Transverse colon (tissue), 4 donors: ENCODE data around the gene HJURP. TPM values are rescaled to one million over a fixed set of nuclear protein-coding genes. Genes with fewer than 3 reads are reported as not detected.

ENCODE experiments used
- DNase-seq: peaks from one replicate; pipeline ENCODE4 v3.0.0-alpha.2; 2019
- H3K27ac ChIP-seq, 4 donors: fragments of 200-600 bp; sonication (generic); 2 replicates each; pipeline ENCODE4 v1.5.1; 2016 to 2018; ENCODE audit warnings: inconsistent platforms in 4 of 4
- H3K27me3 ChIP-seq: fragments of 200-600 bp; sonication (generic); 2 replicates; pipeline ENCODE4 v1.5.1; 2017; ENCODE audit warnings: inconsistent platforms
- H3K36me3 ChIP-seq, 4 donors: fragments of 200-600 bp; sonication (generic); 2 replicates each; pipeline ENCODE4 v1.5.1; 2017 to 2019; ENCODE audit warnings: inconsistent platforms in 4 of 4
- H3K4me1 ChIP-seq, 4 donors: fragments of 200-600 bp; sonication (generic); 2 replicates each; pipeline ENCODE4 v1.5.1; 2017 to 2020; ENCODE audit warnings: inconsistent platforms in 4 of 4
- H3K4me3 ChIP-seq, 4 donors: fragments of 200-600 bp; sonication (generic); 1 replicate in 1 of 4; 2 replicates in 3 of 4; pipeline versions ENCODE4 v1.5.1 to v1.6.1; 2017 to 2019; ENCODE audit warnings: inconsistent platforms in 4 of 4
- H3K9me3 ChIP-seq, 2 donors: fragments of 200-600 bp; sonication (generic); 2 replicates each; pipeline ENCODE4 v1.5.1; 2017 to 2019; ENCODE audit warnings: inconsistent platforms in 2 of 2
- CTCF ChIP-seq, 5 experiments: fragments of 200-600 bp in 3 of 5; fragments of 450-650 bp in 2 of 5; sonication (generic) in 3 of 5; IDR thresholded peaks; 1 replicate in 2 of 5; 2 replicates in 3 of 5; pipeline ENCODE4 v1.5.1; 2016 to 2017; ENCODE audit warnings: antibody characterized with exemption in 5 of 5, inconsistent platforms in 3 of 5, mild to moderate bottlenecking in 2 of 5, moderate library complexity in 1 of 5
- EP300 ChIP-seq: sonication (generic); formaldehyde crosslinking; IDR thresholded peaks from one replicate; pipeline ENCODE4 v1.6.1; 2017; ENCODE audit warnings: antibody characterized with exemption, low read depth
- POLR2A ChIP-seq: fragments of 450-650 bp; IDR thresholded peaks from one replicate; pipeline ENCODE4 v1.6.1; 2016; ENCODE audit warnings: antibody characterized with exemption, mild to moderate bottlenecking, moderate library complexity
- POLR2AphosphoS5 ChIP-seq, 3 donors: sonication (generic); formaldehyde crosslinking; IDR thresholded peaks; one replicate each; pipeline ENCODE4 v1.6.1; 2016; ENCODE audit warnings: antibody characterized with exemption in 3 of 3
- WGBS, 2 donors: methylation state at CpG; one replicate each; pipeline ENCODE4 v1.1.5; 2018; ENCODE audit warnings: low coverage in 1 of 2; 5-methylcytosine and 5-hydroxymethylcytosine counted together
- in situ Hi-C, 4 donors: fragments of 200-750 bp; cut with MboI; loops; one replicate each; pipeline versions ENCODE4 v1.15.0 to v1.15.1; 2017; ENCODE audit warnings: low sequenced_read_pairs in 3 of 4, low pct_ligation_motif_present in 1 of 4, low pct_unique_long_range_greater_than_20kb in 1 of 4
- intact Hi-C: fragments of 100-400 bp; cut with DNase I; formaldehyde crosslinking; loops from one replicate; pipeline ENCODE4 v1.15.1; 2023; ENCODE audit warnings: low total_unique reads
- total RNA-seq, 4 donors: library from RNA; depleted of rRNA; stranded (reverse); fragments of >200 nt; gene quantifications; one replicate each; pipeline ENCODE4 v1.1.0, GENCODE V29; 2016

Gene HJURP
- total RNA-seq, 4 donors from 2014 or later = 1.9 to 29.5 (median 2.1) TPM; not detected in 1

DNA sequence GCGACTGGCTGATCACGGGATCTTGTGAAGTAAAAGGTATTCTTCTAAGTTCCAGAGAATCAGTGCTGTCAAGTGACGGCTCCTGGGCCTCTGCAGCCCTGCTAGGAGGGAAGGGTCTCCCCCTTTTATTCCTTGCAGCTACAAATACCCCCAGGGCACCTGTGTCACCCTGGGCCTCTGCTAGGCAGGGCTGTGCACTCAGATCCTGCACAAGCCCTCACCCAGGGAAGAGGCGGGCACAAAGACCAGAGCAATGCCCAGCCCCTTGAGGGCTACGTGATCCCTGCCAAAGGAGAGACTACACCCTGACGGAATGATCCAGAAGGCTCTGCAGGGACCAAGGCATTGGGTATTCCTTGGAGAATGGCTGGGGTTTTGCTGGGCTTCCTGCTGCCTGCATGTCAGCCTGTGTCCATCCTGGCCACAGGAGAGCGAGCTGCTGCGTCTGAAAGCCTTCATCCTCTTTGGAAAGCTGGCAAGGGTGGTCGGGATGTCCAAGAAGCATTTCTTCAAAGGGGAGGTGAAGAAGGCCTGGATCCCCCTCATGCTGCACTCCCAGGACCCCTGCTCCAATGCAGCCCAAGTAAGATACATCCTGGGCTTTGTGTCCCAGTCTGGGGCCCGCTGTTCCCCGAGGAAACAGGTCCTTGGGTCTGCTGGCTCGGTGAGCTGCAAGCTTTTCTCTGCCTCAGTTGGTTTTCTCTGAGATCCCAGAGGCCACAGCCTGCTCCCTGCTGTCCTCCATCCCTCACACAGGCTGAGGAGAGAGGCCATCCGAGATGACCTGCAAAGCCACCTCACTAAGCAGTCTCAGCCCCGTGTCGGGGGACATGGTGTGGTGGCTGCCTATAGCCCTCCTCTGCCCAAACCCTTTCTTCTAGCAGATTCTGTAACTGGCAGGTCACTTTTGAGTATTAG is 24.9 kb downstream of the HJURP start:
- Histone ChIP-seq H3K4me1 (no peaks in the 10 kb centered on the region), H3K36me3 (no peaks in the 10 kb centered on the region), H3K4me3 (no peak overlapping the region), H3K27ac (no peak overlapping the region), H3K27me3 (no peaks in the 10 kb centered on the region), H3K9me3 (peaks cover 0 to 3% of the 10 kb centered on the region in 2 donors)
- TF ChIP-seq POLR2AphosphoS5 (IDR thresholded peaks at IDR 0.05) = no peak
- TF ChIP-seq POLR2A = no peak
- no peak for TF ChIP-seq EP300
- no peak for TF ChIP-seq CTCF (IDR thresholded peaks at IDR 0.05)
- intact Hi-C loops (no loop called here), in situ Hi-C loops (loop anchor here in 1 of 4 donors (25.0 kb wide), 1 partner anchor 367 kb away; no protein-coding TSS in a partner anchor)
- 77 to 88% methylated on average over 7 to 15 of the region's 15 CpGs for WGBS, 2 donors
- DNase-seq = no peak

- TF ChIP-seq POLR2A (no peak), POLR2AphosphoS5 (IDR thresholded peaks at IDR 0.05) (no peak), EP300 (no peak), CTCF (IDR thresholded peaks at IDR 0.05) (no peak)
- Histone ChIP-seq H3K4me3 (no peak overlapping the region), H3K27me3 (no peaks in the 10 kb centered on the region), H3K4me1 (no peaks in the 10 kb centered on the region), H3K9me3 (peaks cover 0 to 3% of the 10 kb centered on the region in 2 donors), H3K27ac (no peak overlapping the region), H3K36me3 (no peaks in the 10 kb centered on the region)
- WGBS, 2 donors = 88 to 93% methylated on average over 3 to 23 of the region's 24 CpGs
- DNase-seq = no peak
- in situ Hi-C loops (loop anchor here in 1 of 4 donors (25.0 kb wide), 1 partner anchor 366 kb away; no protein-coding TSS in a partner anchor), intact Hi-C loops (no loop called here)
Observed at GRCh38 chr2:233828546-233829192, 25.7 kb downstream of the HJURP start.

GRCh38 chr2:233824373-233824772 is 30.0 kb downstream of the HJURP start:
- in situ Hi-C loops = no loop called here
- Histone ChIP-seq H3K27me3 (no peaks in the 10 kb centered on the region), H3K36me3 (no peaks in the 10 kb centered on the region), H3K4me1 (no peaks in the 10 kb centered on the region), H3K9me3 (peaks cover 0 to 3% of the 10 kb centered on the region in 2 donors), H3K4me3 (no peak overlapping the region), H3K27ac (no peak overlapping the region)
- intact Hi-C loops = no loop called here
- WGBS, 2 donors = 70% methylated on average over 7 of the region's 7 CpGs; no CpG with 5 or more reads in 1 of the 2 donors
- peak; percentile 3 for DNase-seq
- no peak for TF ChIP-seq EP300
- TF ChIP-seq CTCF (IDR thresholded peaks at IDR 0.05) = no peak
- TF ChIP-seq POLR2AphosphoS5 (IDR thresholded peaks at IDR 0.05) = no peak
- TF ChIP-seq POLR2A = no peak

GRCh38 chr2:233823731-233824121 is 30.6 kb downstream of the HJURP start:
- TF ChIP-seq CTCF (IDR thresholded peaks at IDR 0.05) = no peak
- TF ChIP-seq POLR2AphosphoS5 (IDR thresholded peaks at IDR 0.05) = no peak
- TF ChIP-seq POLR2A = no peak
- no peak for TF ChIP-seq EP300
- H3K27ac ChIP-seq = no peak overlapping the region
- no peaks in the 10 kb centered on the region for H3K4me1 ChIP-seq
- in situ Hi-C loops = no loop called here
- H3K9me3 ChIP-seq = peaks cover 0 to 3% of the 10 kb centered on the region in 2 donors
- intact Hi-C loops = no loop called here
- no peak overlapping the region for H3K4me3 ChIP-seq
- WGBS, 2 donors = 80% methylated on average over 8 of the region's 8 CpGs; no CpG with 5 or more reads in 1 of the 2 donors
- no peaks in the 10 kb centered on the region for H3K27me3 ChIP-seq
- peak; percentile 3 for DNase-seq
- H3K36me3 ChIP-seq = no peaks in the 10 kb centered on the region
